ENCODE measurements around the gene ADAMTSL3. TPM values are rescaled to one million over a fixed set of nuclear protein-coding genes. Genes with fewer than 3 reads are reported as not detected.

The ADAMTSL3 gene
- total RNA-seq, 1 donor = 0.72 TPM

GRCh38 chr15:83734487-83734886, 80.6 kb downstream of the ADAMTSL3 start:
- Histone ChIP-seq H3K4me1 (ENCODE audit: insufficient read depth, low read length) (peaks cover 3% of the 10 kb centered on the region), H3K4me3 (ENCODE audit: insufficient read depth, low read length) (no peak overlapping the region), H2AFZ (ENCODE audit: low read length) (no peak overlapping the region), H3K27me3 (ENCODE audit: insufficient read depth, low read length) (no peaks in the 10 kb centered on the region), H4K20me1 (ENCODE audit: insufficient read depth, low read length) (no peaks in the 10 kb centered on the region), H3K27ac (ENCODE audit: low read depth, low read length) (no peak overlapping the region), H3K36me3 (ENCODE audit: insufficient read depth, low read length) (no peaks in the 10 kb centered on the region), H3K79me2 (ENCODE audit: insufficient read depth, low read length) (no peaks in the 10 kb centered on the region), H3K9me3 (ENCODE audit: low read depth, low read length) (no peaks in the 10 kb centered on the region), H3K4me2 (ENCODE audit: insufficient read depth, low read length) (no peak overlapping the region)
- peak; percentile 23 for TF ChIP-seq CTCF (IDR thresholded peaks at IDR 0.05; ENCODE audit: extremely low read depth, low read depth, low read length)
- no peak for DNase-seq (ENCODE audit: insufficient read length, low spot score, missing footprints)

GRCh38 chr15:83739629-83740028, 85.7 kb downstream of the ADAMTSL3 start:
- H3K36me3 ChIP-seq (ENCODE audit: insufficient read depth, low read length) = no peaks in the 10 kb centered on the region
- no peaks in the 10 kb centered on the region for H3K79me2 ChIP-seq (ENCODE audit: insufficient read depth, low read length)
- no peak for DNase-seq (ENCODE audit: insufficient read length, low spot score, missing footprints)
- no peak overlapping the region for H3K4me2 ChIP-seq (ENCODE audit: insufficient read depth, low read length)
- H3K27me3 ChIP-seq (ENCODE audit: insufficient read depth, low read length) = no peaks in the 10 kb centered on the region
- H3K4me3 ChIP-seq (ENCODE audit: insufficient read depth, low read length) = no peak overlapping the region
- no peaks in the 10 kb centered on the region for H3K9me3 ChIP-seq (ENCODE audit: low read depth, low read length)
- no peak overlapping the region for H2AFZ ChIP-seq (ENCODE audit: low read length)
- H4K20me1 ChIP-seq (ENCODE audit: insufficient read depth, low read length) = no peaks in the 10 kb centered on the region
- TF ChIP-seq CTCF (IDR thresholded peaks at IDR 0.05; ENCODE audit: extremely low read depth, low read depth, low read length) = no peak
- no peak overlapping the region for H3K27ac ChIP-seq (ENCODE audit: low read depth, low read length)
- no peaks in the 10 kb centered on the region for H3K4me1 ChIP-seq (ENCODE audit: insufficient read depth, low read length)

- no peaks in the 10 kb centered on the region for H3K9me3 ChIP-seq (ENCODE audit: low read depth, low read length)
- TF ChIP-seq CTCF (IDR thresholded peaks at IDR 0.05; ENCODE audit: extremely low read depth, low read depth, low read length) = no peak
- no peaks in the 10 kb centered on the region for H3K27me3 ChIP-seq (ENCODE audit: insufficient read depth, low read length)
- no peaks in the 10 kb centered on the region for H3K4me1 ChIP-seq (ENCODE audit: insufficient read depth, low read length)
- H3K4me3 ChIP-seq (ENCODE audit: insufficient read depth, low read length) = no peak overlapping the region
- no peak overlapping the region for H2AFZ ChIP-seq (ENCODE audit: low read length)
- H3K36me3 ChIP-seq (ENCODE audit: insufficient read depth, low read length) = no peaks in the 10 kb centered on the region
- no peak for DNase-seq (ENCODE audit: insufficient read length, low spot score, missing footprints)
- no peaks in the 10 kb centered on the region for H4K20me1 ChIP-seq (ENCODE audit: insufficient read depth, low read length)
- H3K79me2 ChIP-seq (ENCODE audit: insufficient read depth, low read length) = no peaks in the 10 kb centered on the region
- H3K4me2 ChIP-seq (ENCODE audit: insufficient read depth, low read length) = no peak overlapping the region
- H3K27ac ChIP-seq (ENCODE audit: low read depth, low read length) = no peak overlapping the region
Measured at GRCh38 chr15:83745771-83746170, 91.8 kb downstream of the ADAMTSL3 start.

GRCh38 chr15:83746231-83746630, 92.3 kb downstream of the ADAMTSL3 start:
- no peak for TF ChIP-seq CTCF (IDR thresholded peaks at IDR 0.05; ENCODE audit: extremely low read depth, low read depth, low read length)
- H3K4me2 ChIP-seq (ENCODE audit: insufficient read depth, low read length) = no peak overlapping the region
- H3K4me3 ChIP-seq (ENCODE audit: insufficient read depth, low read length) = no peak overlapping the region
- H3K27ac ChIP-seq (ENCODE audit: low read depth, low read length) = no peak overlapping the region
- no peak for DNase-seq (ENCODE audit: insufficient read length, low spot score, missing footprints)
- no peaks in the 10 kb centered on the region for H4K20me1 ChIP-seq (ENCODE audit: insufficient read depth, low read length)
- no peak overlapping the region for H2AFZ ChIP-seq (ENCODE audit: low read length)
- no peaks in the 10 kb centered on the region for H3K27me3 ChIP-seq (ENCODE audit: insufficient read depth, low read length)
- H3K9me3 ChIP-seq (ENCODE audit: low read depth, low read length) = no peaks in the 10 kb centered on the region
- H3K4me1 ChIP-seq (ENCODE audit: insufficient read depth, low read length) = no peaks in the 10 kb centered on the region
- no peaks in the 10 kb centered on the region for H3K79me2 ChIP-seq (ENCODE audit: insufficient read depth, low read length)
- no peaks in the 10 kb centered on the region for H3K36me3 ChIP-seq (ENCODE audit: insufficient read depth, low read length)
